ENCODE results near the gene FAM204A.

FAM204A gene

DNA sequence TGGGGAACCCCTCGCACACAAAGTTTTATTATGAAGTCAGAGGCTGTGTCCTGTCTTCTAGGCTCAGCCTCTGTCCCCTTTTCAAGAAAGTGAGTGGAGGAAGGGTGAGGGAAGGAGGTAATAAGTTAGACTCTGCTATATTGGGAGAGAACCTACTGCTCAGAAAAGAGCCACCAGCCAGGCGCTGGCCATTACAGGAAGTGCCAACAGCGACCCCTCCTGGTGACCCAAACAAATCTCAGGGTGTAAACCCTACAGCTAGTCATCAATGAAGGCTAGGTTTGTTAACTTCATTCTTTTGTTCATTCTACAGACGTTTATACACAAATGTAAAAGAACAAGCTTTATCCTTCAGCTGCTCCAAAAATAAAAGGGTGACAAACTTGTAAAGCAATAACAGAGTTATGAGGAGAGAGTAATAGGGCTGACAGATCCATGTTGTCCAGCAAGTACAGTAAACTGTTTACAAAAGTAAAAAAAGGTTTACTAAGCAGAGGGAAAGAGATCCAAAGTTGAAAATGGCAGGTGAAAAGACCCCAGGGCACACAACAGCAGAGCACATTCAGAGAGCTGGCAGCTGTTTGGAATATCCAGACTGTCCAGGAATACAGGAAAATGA, 82.7 kb downstream of the FAM204A start:
- Histone ChIP-seq H3K27me3 (ENCODE audit: low read length) (no peaks in the 10 kb centered on the region), H3K27ac (ENCODE audit: low read depth, low read length) (no peak overlapping the region), H3K36me3 (ENCODE audit: low read length) (no peaks in the 10 kb centered on the region), H3K4me3 (ENCODE audit: insufficient read depth, low read length, poor library complexity, severe bottlenecking) (no peak overlapping the region), H3K4me2 (ENCODE audit: low read depth, low read length, poor library complexity, severe bottlenecking) (no peak overlapping the region), H3F3A (ENCODE audit: insufficient read depth) (no peaks in the 10 kb centered on the region), H3K9ac (ENCODE audit: low read length) (no peak overlapping the region), H4K20me1 (ENCODE audit: low read depth, low read length) (no peaks in the 10 kb centered on the region), H2AFZ (ENCODE audit: low read depth, low read length, severe bottlenecking) (no peak overlapping the region), H3K79me2 (ENCODE audit: insufficient read depth, low read length) (no peaks in the 10 kb centered on the region), H3K9me2 (replicated peaks; ENCODE audit: insufficient read depth, low read length) (no peaks in the 10 kb centered on the region), H3K9me3 (ENCODE audit: insufficient read depth, low read length) (no peaks in the 10 kb centered on the region)
- no peak for TF ChIP-seq EZH2phosphoT487 (conservative IDR thresholded peaks at IDR 0.05; ENCODE audit: low read length)
- TF ChIP-seq, protein P1, sequence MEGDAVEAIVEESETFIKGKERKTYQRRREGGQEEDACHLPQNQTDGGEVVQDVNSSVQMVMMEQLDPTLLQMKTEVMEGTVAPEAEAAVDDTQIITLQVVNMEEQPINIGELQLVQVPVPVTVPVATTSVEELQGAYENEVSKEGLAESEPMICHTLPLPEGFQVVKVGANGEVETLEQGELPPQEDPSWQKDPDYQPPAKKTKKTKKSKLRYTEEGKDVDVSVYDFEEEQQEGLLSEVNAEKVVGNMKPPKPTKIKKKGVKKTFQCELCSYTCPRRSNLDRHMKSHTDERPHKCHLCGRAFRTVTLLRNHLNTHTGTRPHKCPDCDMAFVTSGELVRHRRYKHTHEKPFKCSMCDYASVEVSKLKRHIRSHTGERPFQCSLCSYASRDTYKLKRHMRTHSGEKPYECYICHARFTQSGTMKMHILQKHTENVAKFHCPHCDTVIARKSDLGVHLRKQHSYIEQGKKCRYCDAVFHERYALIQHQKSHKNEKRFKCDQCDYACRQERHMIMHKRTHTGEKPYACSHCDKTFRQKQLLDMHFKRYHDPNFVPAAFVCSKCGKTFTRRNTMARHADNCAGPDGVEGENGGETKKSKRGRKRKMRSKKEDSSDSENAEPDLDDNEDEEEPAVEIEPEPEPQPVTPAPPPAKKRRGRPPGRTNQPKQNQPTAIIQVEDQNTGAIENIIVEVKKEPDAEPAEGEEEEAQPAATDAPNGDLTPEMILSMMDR (IDR thresholded peaks at IDR 0.05; ENCODE audit: insufficient read depth, low read length, poor library complexity, severe bottlenecking), result peak; percentile 59

DNA sequence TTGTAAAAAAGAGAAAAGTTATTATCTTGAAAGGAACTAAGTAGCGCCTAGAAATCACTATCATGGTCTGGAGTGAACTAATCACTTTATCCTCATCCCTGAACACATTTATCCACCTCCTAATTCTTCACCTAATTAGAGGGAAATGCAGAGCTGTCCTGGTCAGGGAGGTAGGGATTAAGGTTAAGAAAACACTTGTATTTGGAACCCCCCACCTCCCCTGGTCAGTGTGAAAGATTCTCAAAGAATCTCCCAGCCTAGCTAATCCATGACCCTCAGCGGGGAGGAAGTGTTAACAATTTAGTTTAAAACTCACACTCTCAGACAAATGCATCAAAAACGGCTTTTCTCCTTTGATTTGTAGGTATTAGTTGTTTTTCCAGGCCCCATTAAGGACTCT, 83.8 kb downstream of the FAM204A start:
- no peaks in the 10 kb centered on the region for H3K9me2 ChIP-seq (replicated peaks; ENCODE audit: insufficient read depth, low read length)
- H3K4me2 ChIP-seq (ENCODE audit: low read depth, low read length, poor library complexity, severe bottlenecking), result no peak overlapping the region
- no peak overlapping the region for H2AFZ ChIP-seq (ENCODE audit: low read depth, low read length, severe bottlenecking)
- no peaks in the 10 kb centered on the region for H3K36me3 ChIP-seq (ENCODE audit: low read length)
- H3K27me3 ChIP-seq (ENCODE audit: low read length), result no peaks in the 10 kb centered on the region
- no peak overlapping the region for H3K27ac ChIP-seq (ENCODE audit: low read depth, low read length)
- H3K9ac ChIP-seq (ENCODE audit: low read length), result no peak overlapping the region
- TF ChIP-seq, protein P1 (IDR thresholded peaks at IDR 0.05; ENCODE audit: insufficient read depth, low read length, poor library complexity, severe bottlenecking), result no peak
- no peak for TF ChIP-seq EZH2phosphoT487 (conservative IDR thresholded peaks at IDR 0.05; ENCODE audit: low read length)
- H4K20me1 ChIP-seq (ENCODE audit: low read depth, low read length), result no peaks in the 10 kb centered on the region
- no peaks in the 10 kb centered on the region for H3K79me2 ChIP-seq (ENCODE audit: insufficient read depth, low read length)
- no peak overlapping the region for H3K4me3 ChIP-seq (ENCODE audit: insufficient read depth, low read length, poor library complexity, severe bottlenecking)
- no peaks in the 10 kb centered on the region for H3F3A ChIP-seq (ENCODE audit: insufficient read depth)
- no peaks in the 10 kb centered on the region for H3K9me3 ChIP-seq (ENCODE audit: insufficient read depth, low read length)

DNA sequence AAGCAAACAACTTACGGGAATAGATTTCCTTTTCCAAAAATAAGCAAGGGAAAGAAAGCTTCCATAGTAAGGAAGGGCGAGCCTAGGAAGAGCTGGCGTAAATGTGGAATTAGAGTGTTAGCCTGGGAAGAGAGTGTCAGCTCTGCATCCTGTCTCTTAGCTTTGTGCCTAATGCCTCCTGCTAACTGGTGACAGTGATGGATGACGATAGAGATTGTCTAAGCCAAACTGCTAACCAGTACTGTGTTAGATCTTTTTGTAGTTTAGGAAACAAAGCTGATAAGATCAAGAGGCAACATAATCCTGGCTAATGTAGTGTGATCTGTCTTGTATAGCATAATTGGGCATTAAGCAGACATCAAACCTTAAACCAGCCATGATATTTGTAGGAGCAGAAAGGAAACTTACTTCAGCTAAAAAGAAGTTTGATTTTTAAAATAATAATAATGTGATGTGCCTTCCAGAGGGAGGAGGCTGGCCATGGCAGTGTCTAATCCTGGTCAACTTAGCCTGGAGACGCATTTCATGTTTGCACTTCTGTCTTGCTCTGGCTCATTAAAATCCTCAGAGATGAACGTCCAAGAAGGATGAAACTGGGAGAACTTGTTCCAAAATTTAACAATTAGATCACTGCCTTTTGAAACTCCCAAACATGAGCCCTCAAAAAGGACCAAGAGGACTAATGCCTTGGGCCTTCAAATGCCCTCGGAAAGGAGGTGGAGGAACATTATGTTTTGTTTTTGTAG, 85.1 kb downstream of the FAM204A start:
- H3K9ac ChIP-seq (ENCODE audit: low read length), result no peak overlapping the region
- H3K36me3 ChIP-seq (ENCODE audit: low read length), result no peaks in the 10 kb centered on the region
- H3K9me2 ChIP-seq (replicated peaks; ENCODE audit: insufficient read depth, low read length), result no peaks in the 10 kb centered on the region
- no peaks in the 10 kb centered on the region for H4K20me1 ChIP-seq (ENCODE audit: low read depth, low read length)
- no peak overlapping the region for H2AFZ ChIP-seq (ENCODE audit: low read depth, low read length, severe bottlenecking)
- TF ChIP-seq, protein P1 (IDR thresholded peaks at IDR 0.05; ENCODE audit: insufficient read depth, low read length, poor library complexity, severe bottlenecking), result no peak
- TF ChIP-seq EZH2phosphoT487 (conservative IDR thresholded peaks at IDR 0.05; ENCODE audit: low read length), result no peak
- no peak overlapping the region for H3K4me2 ChIP-seq (ENCODE audit: low read depth, low read length, poor library complexity, severe bottlenecking)
- H3K4me3 ChIP-seq (ENCODE audit: insufficient read depth, low read length, poor library complexity, severe bottlenecking), result no peak overlapping the region
- no peaks in the 10 kb centered on the region for H3K27me3 ChIP-seq (ENCODE audit: low read length)
- H3F3A ChIP-seq (ENCODE audit: insufficient read depth), result no peaks in the 10 kb centered on the region
- no peak overlapping the region for H3K27ac ChIP-seq (ENCODE audit: low read depth, low read length)
- H3K79me2 ChIP-seq (ENCODE audit: insufficient read depth, low read length), result no peaks in the 10 kb centered on the region
- no peaks in the 10 kb centered on the region for H3K9me3 ChIP-seq (ENCODE audit: insufficient read depth, low read length)
